Midbrain (tissue), 1 donor: ENCODE measurements around the gene ATIC.

Experiments
- DNase-seq: peaks from one replicate; lab custom pipeline; 2025; lab: John Stamatoyannopoulos, UW

Gene ATIC

DNA sequence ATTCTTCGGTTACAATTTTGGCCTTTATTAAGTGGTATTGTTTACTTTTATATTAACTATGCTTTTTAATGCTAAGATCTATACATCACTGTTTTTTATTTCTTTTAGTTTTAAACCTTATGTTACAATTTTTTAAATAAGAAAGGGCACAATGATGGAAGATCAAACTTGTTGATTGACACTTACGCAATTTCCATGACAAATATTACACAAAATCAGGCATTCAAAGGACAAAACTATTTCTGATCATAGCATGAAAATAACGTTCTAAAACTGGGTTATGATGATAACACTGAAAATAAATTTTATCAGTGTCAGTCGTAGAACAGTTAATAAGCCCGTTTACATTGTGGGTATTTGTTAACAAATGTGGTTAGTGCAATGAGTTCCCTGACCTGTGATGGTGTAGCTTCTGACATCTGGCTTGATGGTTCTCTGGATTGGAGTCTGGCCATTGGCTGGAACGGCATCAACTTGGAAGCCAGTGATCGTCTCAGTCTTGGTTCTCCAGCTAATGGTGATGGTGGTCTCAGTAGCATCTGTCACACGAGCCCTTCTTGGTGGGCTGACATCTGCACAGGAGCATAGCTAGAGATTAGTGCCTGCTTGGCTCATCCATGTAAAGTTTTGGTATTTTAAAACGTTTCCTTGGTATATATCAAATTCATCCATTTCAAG lies 64.4 kb downstream of the ATIC start:
- no peak for DNase-seq

DNA sequence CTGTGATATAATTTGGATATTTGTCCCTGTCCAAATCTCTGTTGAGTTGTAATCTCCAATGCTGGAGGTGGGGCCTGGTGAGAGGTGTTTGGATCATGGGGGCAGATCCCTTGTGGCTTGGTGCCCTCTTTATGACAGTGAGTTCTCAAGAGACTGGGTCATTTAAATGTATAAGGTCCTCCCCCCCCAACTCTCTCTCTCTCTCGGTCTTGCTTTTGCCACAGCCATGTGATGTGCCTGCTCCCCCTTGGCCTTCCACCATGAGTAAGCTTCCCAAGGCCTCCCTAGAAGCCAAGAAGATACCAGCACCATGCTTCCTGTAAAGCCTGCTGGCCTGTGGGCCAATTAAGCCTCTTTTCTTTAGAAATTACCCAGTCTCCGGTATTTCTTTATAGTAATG lies 65.4 kb downstream of the ATIC start:
- DNase-seq = no peak

DNA sequence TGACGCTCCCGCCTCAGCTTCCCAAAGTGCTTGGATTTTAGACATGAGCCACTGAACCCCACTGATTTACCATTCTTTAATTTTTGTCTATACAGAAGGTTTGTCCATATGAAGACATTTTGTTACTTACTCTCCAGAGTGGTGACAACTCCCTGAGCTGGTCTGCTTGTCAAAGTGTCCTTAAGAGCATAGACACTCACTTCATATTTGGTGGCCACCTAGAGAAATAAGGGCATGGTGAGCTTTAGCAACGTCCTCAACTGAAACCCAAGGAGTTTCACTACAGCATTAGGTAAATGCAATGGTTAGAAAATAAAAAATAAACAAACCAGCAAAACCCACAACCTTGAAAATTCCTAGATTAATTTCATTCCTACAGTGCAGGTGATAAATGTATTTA lies 66.2 kb downstream of the ATIC start:
- DNase-seq = no peak

DNA sequence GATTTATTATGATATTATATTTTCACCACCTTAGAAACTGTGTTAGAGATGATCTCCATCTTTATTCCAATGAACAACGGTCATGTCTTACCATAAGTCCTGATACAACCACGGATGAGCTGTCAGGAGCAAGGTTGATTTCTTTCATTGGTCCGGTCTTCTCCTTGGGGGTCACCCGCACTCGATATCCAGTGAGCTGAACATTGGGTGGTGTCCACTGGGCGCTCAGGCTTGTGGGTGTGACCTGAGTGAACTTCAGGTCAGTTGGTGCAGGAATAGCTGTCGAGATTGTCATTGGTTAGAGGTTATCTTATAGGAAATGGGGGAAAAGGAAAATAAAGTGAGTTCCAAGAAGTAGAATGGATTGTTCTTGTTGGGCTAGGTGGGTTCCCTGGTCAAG lies 67.2 kb downstream of the ATIC start:
- no peak for DNase-seq

DNA sequence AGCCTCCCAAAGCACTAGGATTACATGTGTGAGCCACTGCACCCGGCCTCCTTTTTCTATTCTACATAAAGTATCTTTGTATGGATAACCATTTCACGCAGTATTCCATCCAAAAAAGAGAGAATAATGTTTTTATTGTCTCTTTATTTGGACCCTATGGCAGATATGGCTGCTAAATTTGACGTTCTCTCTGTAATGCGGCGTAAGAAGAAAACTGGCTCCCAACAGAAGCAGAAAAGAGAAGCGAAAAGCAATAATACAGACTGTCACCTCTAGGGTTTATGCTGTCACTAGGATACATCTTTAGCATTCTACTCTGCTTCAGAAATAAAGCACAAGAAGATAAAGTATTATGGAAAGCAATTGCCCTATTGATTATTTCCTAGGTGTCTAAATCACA lies 68.1 kb downstream of the ATIC start:
- no peak for DNase-seq

DNA sequence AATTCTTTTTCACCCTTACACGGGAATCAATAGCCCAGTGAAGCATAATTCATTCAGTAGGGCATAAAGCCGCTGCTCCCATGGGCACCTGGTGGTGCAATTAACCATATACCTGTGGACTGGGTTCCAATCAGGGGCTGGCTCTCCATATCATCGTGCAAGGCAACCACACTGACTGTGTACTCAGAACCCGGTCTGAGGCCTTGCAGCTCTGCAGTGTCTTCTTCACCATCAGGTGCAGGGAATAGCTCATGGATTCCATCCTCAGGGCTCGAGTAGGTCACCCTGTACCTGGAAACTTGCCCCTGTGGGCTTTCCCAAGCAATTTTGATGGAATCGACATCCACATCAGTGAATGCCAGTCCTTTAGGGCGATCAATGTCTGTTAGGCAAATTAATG lies 68.8 kb downstream of the ATIC start:
- DNase-seq = no peak

DNA sequence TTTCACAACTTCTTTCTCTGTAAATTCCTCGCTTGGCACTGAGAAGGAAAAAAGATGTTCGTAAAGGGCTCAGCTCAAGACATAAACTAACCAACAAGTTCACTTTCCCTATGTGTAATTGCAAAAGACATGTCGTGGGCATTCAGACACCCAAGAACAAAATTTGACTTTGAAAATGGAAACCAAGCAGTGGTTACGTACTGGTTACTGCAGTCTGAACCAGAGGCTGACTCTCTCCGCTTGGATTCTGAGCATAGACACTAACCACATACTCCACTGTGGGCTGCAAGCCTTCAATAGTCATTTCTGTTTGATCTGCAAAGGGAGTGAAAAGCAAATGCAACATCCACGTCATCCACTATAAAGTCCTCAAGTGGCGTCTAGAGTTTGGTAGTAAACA lies 70.2 kb downstream of the ATIC start:
- no peak for DNase-seq

DNA sequence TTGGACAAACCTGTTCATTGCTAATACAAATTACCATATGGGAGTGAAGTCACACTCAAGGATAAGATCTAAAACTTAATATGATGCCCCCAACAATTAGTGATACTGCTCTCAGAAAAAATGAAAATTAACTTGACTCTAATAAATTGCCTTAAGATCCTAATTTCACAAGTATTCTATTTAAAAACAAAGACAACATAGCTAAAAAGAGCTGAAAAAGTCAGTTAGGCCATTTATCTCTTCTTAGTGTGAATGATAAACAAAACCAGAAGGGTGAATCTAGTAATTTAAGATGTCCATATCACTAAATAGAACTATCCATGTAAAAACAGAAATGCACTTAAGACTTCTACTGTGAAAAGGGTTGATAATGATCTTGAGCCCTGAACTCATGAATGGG lies 70.6 kb downstream of the ATIC start:
- no peak for DNase-seq

DNA sequence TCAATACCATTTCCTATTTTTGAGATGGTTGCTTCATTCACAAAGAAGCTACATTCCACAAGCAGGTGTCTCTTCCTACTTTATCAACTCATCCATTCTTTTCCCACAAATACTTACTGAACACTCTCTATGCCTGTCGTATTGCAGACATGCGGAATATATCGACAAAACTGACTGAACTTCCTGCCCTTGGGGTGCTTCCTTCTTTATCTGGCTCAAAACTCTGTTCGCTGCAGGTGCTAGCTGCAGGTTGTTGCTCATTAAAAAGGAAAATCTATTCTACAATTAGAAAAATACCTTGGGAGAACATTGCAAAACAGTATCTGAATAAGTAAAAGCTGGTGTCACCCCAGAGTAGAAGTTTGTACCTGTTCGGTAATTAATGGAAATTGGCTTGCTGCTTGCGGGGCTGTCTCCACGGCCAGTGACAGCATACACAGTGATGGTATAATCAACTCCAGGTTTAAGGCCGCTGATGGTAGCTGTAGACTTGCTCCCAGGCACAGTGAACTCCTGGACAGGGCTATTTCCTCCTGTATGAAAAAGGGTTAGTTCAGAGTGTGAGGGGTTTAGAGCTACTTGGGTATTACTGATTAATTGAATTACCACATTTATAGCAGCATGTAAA lies 71.9 kb downstream of the ATIC start:
- DNase-seq = no peak

DNA sequence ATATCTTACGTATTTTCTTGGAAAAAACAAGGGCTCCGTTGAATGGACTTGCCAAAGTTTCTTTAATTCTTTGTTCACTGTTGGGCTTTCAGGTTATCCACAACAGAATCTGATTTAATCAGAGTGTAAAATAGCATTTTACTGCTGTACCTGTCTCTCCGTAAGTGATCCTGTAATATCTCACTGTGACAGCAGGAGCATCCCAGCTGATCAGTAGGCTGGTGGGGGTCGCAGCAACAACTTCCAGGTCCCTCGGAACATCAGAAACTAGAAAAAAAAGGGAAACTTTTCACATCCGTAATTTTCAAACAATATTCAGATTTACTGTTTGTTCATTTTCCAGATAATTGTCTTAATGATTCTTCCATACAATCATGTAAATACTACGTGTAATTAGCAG lies 72.9 kb downstream of the ATIC start:
- no peak for DNase-seq

DNA sequence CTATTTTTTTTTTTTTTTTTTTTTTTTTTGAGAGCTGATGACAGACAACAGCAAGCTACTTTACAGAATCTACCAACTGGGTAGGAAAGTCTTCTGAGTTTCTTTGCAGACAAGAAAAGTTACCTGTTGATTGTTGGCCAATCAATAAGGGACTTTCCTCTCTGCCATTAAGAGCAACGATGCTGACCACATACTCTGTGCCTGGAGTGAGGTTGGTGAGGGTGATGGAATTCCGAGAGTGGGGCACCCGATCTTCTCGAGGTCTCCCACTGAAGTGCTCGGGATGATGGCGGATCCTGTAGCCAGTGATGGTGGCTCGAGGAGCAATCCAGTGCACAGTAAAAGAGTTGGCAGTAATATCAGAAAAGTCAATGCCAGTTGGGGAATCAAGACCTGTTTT lies 74.7 kb downstream of the ATIC start:
- no peak for DNase-seq

DNA sequence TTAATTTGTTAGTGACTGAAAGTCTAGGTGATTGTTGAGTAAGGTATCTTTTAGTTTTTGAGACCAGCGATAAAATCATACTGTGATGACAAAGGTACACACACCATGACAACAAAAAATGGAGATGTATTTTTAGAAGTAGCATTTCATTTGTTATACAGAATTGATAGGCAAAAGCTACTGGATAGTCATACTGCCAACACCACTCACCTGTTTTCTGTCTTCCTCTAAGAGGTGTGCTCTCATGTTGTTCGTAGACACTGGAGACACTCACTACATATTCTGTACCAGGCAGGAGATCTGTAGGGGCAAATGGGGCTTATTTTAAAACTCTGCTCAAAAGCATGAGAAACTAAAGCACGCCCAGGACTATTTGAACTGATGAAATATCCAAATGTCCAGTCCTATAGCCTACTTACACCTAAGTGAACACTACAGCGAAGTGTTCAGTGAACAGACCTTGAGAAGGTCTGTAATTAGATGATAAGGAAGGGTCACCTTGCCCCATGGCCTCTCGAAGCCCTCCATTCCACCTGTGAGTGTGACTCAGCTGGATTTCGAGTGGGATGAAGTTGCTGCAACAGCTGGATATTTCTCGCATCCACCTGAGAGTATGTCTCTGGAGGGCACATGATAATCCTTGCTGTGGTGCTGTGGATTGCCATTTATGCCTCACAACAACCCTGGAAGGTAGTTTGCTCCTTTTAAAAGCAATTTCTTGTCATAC lies 76.3 kb downstream of the ATIC start:
- no peak for DNase-seq

DNA sequence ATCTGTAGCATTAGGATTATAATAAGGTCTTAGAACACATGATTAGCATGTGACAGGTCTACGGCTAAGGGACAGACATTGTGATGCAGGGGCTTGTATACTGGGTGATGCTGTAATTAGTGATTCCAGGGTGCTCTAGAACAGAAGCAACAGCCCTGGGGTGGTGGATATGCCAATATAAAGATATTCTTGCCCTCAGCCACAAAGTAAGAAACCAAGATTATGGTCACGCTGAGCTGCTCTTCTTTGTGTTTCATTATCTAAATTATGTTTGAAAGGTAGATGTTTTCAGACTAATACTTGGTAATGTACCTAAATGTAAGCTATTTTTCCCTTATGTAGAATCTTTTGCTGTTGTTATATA lies 78.7 kb downstream of the ATIC start:
- no peak for DNase-seq

DNA sequence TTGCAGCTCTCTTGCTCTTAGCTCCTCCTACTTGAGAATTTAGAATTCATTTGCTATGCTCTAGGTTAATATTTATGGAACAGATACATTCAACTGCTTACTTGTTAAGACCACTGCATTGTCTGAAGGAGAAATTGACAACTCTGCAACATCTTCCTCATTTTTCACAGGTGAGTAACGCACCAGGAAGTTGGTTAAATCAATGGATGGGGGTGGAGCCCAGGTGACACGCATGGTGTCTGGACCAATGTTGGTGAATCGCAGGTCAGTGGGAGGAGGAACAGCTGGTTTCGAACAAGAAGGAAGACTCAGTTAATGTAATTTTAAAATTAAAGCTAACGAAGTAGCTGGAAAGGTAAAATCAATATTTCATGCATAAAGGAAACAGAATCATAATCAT lies 79.7 kb downstream of the ATIC start:
- no peak for DNase-seq

DNA sequence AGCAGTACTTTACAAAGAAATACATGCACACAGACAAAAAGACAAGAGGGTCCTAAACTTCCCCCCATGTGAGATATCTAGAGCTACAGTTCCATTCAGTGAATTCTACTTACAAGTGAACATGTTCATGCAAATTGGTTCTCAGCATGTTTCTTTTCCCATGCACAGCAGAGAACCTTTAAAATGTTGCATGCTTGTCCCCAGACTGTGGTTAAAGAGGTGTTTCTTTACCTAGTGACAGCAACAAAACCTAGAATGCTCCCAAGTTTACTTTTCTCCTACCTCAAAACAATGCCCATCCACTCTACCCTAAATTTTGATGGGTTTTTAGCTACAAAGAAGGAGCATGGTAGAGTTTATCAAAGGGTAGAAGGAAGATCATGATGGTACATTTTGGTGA lies 80.3 kb downstream of the ATIC start:
- DNase-seq = no peak

DNA sequence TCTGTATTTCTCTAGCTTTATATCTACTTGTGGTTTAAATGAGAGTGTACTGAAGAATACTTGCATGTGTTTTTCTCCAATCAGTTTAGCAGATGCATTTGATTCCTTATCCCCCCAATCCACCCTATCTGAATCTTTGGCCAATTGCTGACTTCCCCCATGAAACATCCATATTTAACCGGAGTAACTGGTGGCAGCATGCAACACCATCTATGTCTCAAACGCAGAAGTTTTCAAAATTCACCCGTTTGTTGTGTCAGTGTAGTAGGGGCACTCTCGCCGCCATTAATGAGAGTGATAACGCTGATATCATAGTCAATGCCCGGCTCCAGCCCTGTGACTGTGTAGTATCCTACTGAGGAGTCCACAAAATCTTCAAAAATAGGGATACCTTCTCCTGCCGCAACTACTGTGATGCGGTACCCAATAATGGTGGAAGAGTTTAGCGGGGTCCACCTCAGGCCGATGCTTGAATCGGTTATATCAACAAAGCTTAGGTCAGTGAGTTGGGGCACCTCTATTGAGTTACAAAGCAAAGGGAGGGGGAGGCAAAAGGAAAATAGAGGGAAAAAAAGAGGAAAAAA lies 80.9 kb downstream of the ATIC start:
- DNase-seq = no peak

DNA sequence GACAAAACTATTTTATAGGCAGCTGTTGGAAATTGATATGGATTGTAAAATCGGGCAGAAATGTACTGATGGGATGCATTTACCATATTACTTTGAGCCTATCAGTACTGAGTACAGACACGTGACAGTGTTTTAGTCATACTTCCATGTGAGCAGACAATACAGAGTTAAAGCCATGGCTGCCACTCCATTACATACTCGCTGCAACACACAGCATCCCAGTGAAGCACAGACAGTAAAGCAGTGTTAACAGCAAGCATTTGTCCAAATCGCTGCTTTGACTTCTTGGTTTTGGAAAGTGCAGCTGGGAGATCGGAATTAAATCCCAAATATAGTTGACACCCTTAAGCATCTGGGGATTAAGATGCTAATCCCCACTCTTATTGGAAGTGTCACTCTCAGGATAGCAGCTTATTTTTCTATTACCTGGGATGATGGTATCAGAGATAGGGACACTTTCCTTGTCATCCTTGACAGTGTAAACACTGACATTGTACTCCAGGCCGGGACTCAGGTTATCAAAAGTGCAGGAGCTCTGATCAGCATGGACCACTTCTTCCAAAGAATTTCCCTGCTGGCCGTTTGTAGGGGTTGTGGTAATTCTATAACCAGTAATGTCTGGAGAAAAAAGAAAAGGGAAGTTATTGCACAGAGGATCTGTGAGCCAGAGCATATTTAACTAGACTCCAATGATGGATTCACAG lies 82.4 kb downstream of the ATIC start:
- no peak for DNase-seq

DNA sequence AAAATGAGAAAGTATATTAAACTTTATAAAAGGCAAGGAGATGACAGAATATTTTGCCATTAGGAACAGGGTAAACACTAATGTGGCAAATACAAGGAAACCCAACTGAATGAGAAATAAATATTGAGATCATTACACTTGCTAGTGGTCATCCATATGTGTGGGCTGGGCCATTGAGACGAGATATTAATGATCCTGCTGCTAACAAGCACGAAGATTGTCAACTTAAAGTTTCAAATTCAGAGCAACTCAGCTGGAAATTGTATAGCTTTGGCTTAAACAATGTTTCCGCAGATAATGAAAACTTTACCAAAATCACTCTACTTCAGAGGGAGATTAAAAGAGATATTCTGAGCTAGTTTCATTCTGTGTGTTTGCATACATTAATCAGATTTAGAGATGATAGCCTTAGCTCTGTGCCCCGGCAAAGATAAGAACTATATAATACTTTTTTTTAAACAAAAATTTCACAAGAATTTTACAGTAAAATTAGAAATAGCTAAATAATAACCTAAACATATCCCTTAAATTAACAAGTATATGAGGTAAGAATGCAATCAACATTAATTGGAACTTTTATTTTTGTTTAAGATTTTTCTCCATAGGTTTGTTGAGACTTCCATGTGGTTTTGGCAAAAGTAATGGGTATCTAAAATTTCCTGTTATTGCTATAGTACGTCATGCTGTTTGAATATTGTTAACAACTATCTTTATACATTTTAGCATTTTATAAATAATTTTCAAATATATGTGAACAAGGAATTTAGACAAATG lies 84.0 kb downstream of the ATIC start:
- DNase-seq = no peak

DNA sequence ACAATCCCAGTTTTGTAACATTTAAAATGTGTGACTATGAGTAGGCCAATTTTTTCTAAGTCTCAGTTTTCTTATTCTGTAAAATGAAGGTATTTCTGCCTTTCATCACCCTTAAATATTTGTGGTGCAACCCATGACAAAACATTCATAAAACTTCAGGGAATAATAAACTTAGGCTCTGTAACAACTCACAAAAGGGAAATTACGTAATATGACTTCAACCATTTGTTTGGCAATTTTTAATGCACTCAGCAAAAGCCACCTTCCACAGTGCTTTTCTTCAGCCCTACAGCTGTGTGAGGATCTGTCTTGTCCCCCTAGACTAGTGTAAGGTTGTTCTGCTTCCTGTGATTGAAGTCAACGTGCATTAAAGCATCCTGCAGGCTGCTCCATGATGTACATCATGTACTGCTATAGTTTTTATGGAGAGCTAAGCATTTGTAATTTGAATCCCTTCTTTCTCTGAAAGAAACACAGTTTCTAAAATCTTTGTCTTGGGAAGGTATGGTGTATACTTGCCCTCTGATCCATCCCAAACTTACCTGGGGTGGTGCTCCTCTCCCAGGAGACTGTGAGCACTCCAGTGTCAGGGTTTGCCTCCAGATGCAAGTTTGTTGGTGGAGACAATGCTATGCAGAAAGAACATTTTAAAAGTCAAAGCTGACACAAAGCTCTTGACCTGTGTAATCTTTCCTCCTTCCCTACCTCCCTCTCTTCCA lies 84.9 kb downstream of the ATIC start:
- DNase-seq = no peak

DNA sequence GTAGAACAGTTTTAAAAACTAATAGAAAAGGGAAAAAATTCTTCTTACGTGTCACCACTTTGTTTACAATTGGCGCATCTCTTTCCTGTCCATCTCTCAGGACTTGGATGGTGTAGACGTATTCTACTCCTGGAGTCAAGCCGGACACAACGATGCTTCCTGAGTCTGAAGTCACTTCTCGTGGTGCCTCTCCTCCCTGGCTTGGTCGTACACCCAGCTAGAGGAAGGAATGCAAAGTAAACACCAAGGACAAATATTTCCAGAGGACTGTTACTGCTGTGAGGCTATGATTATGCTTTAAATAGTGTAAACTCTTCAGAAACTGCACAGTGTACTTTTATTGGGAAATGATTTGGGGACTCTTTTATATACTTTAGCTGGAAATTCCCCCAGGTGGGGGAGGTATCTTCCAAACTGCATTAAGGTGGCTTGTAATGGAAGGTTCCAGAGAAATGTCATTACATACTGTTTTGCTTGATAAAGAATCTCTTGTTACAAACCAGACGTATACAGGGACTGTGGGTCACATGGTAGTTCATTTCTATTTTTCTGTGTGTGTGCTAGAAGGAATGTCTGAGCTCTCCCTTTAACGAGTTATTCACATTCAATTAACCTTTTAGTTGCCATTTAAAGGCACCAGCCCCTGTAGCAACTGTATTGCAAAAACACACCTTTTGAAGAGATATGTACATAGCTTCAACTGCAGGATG lies 85.9 kb downstream of the ATIC start:
- no peak for DNase-seq
